Epithelial cell of proximal tubule (primary cell): ENCODE results near the gene TMEM252. TPM values are rescaled to one million over a fixed set of nuclear protein-coding genes. Genes with fewer than 3 reads are reported as not detected.

Experiments
- DNase-seq: peaks from one replicate; pipeline ENCODE4 v3.0.0-alpha.2; 2011; ENCODE audit warnings: low read depth
- H3K4me3 ChIP-seq: 2 replicates; pipeline ENCODE4 v1.5.1; 2011; ENCODE audit warnings: low read depth, mild to moderate bottlenecking, low read length
- total RNA-seq: library from RNA; depleted of rRNA; stranded (reverse); fragments of >200 nt; gene quantifications from 2 replicates; pipeline ENCODE4 v1.2.3, GENCODE V29; 2015
- TF ChIP-seq, protein P1 (sequence below): conservative IDR thresholded peaks from 2 replicates; pipeline ENCODE4 v1.5.1; 2012; ENCODE audit warnings: low read depth, mild to moderate bottlenecking, low read length

TMEM252 gene
- total RNA-seq, 1 donor from 2014 or later: not detected

DNA sequence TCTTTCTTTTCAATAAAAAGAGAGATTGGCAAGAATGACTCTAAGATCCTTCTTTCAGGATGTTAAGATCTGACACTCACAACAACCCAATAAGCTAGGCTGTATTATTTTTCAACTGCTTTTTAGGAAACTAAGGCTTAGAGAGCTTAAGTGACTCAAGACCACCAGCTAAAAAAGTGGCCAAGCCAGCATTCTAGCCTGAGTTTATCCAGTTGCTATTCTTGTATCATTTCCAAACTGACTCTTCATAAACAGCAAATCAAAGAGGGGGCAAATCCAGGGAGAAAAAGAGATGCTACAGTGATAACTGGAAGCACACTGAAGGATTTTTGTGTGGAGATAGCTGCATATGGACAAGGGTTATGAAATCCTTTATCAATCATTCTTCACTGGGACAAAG, 47.1 kb downstream of the TMEM252 start:
- no peak for DNase-seq
- TF ChIP-seq, protein P1, sequence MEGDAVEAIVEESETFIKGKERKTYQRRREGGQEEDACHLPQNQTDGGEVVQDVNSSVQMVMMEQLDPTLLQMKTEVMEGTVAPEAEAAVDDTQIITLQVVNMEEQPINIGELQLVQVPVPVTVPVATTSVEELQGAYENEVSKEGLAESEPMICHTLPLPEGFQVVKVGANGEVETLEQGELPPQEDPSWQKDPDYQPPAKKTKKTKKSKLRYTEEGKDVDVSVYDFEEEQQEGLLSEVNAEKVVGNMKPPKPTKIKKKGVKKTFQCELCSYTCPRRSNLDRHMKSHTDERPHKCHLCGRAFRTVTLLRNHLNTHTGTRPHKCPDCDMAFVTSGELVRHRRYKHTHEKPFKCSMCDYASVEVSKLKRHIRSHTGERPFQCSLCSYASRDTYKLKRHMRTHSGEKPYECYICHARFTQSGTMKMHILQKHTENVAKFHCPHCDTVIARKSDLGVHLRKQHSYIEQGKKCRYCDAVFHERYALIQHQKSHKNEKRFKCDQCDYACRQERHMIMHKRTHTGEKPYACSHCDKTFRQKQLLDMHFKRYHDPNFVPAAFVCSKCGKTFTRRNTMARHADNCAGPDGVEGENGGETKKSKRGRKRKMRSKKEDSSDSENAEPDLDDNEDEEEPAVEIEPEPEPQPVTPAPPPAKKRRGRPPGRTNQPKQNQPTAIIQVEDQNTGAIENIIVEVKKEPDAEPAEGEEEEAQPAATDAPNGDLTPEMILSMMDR: no peak

DNA sequence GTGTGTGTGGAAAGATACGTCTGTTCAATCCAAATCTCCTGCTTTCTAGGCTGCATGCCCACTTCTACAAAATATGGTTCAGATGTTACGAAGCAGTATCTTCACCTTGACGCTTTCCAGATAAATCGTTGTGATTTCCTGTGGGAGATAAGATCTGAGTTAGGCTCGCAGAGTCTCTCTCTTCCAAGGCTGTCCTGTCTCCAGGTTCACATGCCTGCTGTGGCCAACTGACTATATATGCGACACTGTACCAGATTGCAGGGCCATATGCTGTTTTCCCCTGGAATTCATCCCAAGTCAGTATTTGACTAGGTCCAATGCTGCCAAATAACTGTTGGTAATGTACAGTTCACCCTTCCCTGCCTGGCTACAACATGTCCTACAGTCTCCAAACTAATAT, 47.9 kb downstream of the TMEM252 start:
- no peak overlapping the region for H3K4me3 ChIP-seq
- TF ChIP-seq, protein P1: no peak

More for the DNA sequence above, 47.1 kb downstream of the TMEM252 start:
- no peak overlapping the region for H3K4me3 ChIP-seq

DNA sequence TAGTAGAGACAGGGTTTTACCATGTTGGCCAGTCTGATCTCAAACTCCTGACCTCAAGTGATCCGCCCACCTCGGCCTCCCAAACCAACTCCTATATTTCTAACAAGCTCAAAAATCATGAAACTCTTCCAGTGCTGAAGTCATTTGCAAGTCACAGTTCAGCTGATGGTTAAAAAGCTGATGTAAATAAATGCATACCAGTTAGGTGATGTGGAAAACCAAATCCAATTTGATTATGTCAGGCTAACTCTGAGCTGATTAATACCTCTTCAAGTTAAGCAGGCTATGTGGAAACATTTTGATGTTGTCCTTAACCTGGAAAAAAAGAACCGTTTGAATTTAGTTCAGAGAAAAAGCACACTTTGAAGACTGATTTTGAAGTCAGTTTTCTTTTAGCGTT, 51.0 kb downstream of the TMEM252 start:
- H3K4me3 ChIP-seq: no peak overlapping the region
- DNase-seq: no peak
- TF ChIP-seq, protein P1: no peak

More for the DNA sequence above, 47.9 kb downstream of the TMEM252 start:
- DNase-seq: no peak

DNA sequence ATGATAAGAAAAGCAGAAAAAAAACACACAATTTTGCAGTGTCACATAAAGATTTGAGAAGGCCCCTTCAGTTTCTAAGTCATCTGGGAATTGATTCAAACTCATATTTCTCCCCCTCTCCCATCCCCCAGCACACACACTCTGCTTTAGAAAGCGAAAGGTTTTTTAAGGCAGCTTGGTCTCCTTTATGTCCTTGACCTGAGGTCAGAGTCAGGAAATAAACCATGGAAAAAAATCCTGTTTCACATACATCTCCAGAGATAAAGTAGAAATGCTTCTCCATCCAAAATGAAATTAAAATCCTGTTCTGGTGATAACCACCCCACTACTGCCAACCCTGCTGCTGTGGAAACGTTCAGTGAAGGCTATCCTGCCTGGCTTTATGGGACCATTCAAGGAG, 52.6 kb downstream of the TMEM252 start:
- no peak for DNase-seq
- H3K4me3 ChIP-seq: no peak overlapping the region
- TF ChIP-seq, protein P1: no peak

Other genes starting within 250 kb of the TMEM252 start
- gene FOXD4L3, start 238.0 kb downstream of the TMEM252 start, total RNA-seq: not detected in 2 replicates
- 1.2 TPM in 1 of 2 replicates, not detected in the other for gene PGM5, start 184.3 kb downstream of the TMEM252 start, total RNA-seq
- not detected in 2 replicates for gene PIP5K1B, start 164.4 kb upstream of the TMEM252 start, total RNA-seq